Prostate gland (tissue), 2 donors: ENCODE results near the gene EFCAB5. TPM values are rescaled to one million over a fixed set of nuclear protein-coding genes. Genes with fewer than 3 reads are reported as not detected.
"Not testable (repeated sequence)": the region's sequence is repeated elsewhere in the genome, so short reads cannot be mapped to it uniquely, and the experiment has no call there.

Experiments used
- DNase-seq: peaks from one replicate; pipeline ENCODE4 v3.0.0-alpha.2; 2019; ENCODE audit warnings: low spot score
- H3K27ac ChIP-seq, 2 donors: fragments of 200-600 bp; sonication (generic); 2 replicates each; pipeline ENCODE4 v1.5.1; 2017 to 2019
- H3K27me3 ChIP-seq: fragments of 200-600 bp; sonication (generic); replicated peaks from 2 replicates; pipeline ENCODE4 v1.5.1; 2019; ENCODE audit not compliant: insufficient read depth
- H3K36me3 ChIP-seq, 2 donors: fragments of 200-600 bp; sonication (generic); 1 replicate in 1 of 2; 2 replicates in 1 of 2; pipeline versions ENCODE4 v1.5.1 to v1.8.1; 2017 to 2019
- H3K4me1 ChIP-seq: fragments of 200-600 bp; sonication (generic); replicated peaks from 2 replicates; pipeline ENCODE4 v1.5.1; 2019
- H3K4me3 ChIP-seq, 2 donors: fragments of 200-600 bp; sonication (generic); 2 replicates each; pipeline ENCODE4 v1.5.1; 2017 to 2019
- H3K9me3 ChIP-seq: fragments of 200-600 bp; sonication (generic); 2 replicates; pipeline ENCODE4 v1.5.1; 2017
- POLR2A ChIP-seq: fragments of 450-650 bp; IDR thresholded peaks from one replicate; pipeline ENCODE4 v1.6.1; 2016; ENCODE audit warnings: antibody characterized with exemption, mild to moderate bottlenecking
- POLR2AphosphoS5 ChIP-seq: sonication (generic); formaldehyde crosslinking; IDR thresholded peaks from one replicate; pipeline ENCODE4 v1.6.1; 2017; ENCODE audit warnings: antibody characterized with exemption
- WGBS: methylation state at CpG from one replicate; pipeline ENCODE4 v1.1.5; 2018; 5-methylcytosine and 5-hydroxymethylcytosine counted together
- intact Hi-C: fragments of 100-400 bp; cut with DNase I; formaldehyde crosslinking; loops from one replicate; pipeline ENCODE4 v1.14.2; 2022
- total RNA-seq, 2 donors: library from RNA; depleted of rRNA; stranded (reverse); fragments of >200 nt; gene quantifications; one replicate each; pipeline ENCODE4 v1.1.0, GENCODE V29; 2016
- TF ChIP-seq, protein P1 (sequence below), 4 experiments: fragments of 200-600 bp in 2 of 4; fragments of 450-650 bp in 2 of 4; sonication (generic) in 2 of 4; IDR thresholded peaks; 1 replicate in 3 of 4; 2 replicates in 1 of 4; pipeline ENCODE4 v1.5.1; 2016 to 2019; ENCODE audit warnings: antibody characterized with exemption in 4 of 4, mild to moderate bottlenecking in 2 of 4, moderate library complexity in 2 of 4

EFCAB5 gene
- total RNA-seq, result under 1 TPM in 1 of 2 donors, not detected in 1; 0.57 TPM

DNA sequence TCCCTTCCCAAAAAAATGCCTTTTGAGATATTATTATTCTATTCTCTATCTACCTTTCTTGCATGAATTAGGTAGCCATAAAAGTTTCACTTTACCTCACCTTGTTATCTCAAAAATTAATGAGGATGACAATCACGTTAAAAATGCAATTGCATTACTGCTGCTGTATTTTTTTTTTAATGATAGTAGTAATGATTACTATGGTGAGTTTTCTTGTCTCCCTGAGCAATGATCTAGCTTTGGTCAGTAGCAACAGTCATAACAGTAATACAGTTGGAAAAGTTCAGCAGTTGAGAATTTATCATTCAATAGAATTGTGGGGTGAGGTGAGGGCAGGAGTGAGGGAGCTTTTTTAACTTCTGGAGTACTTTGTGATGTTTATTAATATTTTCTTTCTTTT, at the start of gene EFCAB5:
Gene EFCAB5, plus strand, starts transcription at position 301 of the 400 bp plus-strand sequence. CDS start 163 bp downstream, outside the sequence.
- 43% methylated on average over 1 of the region's 1 CpG for WGBS
- H3K9me3 ChIP-seq, result no peaks in the 10 kb centered on the region

DNA sequence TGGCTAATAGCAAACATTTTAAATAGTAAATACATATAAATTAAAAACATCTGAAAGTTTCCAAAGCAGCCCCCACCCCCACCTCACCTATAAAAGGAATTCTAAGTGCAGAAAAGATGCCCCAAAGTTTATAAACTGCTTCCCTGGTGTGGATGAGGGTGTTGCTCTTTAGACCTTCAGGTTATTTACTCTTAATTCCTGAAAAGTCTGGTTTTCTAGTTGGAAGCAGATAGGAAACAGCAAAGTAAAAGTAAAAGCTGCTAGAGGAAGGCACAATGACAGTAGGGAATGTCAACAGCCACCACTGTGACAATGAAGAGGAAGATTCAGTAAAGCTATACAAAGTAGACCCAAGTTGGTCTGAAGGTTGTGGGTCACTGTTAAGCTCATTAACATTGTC, 49.2 kb upstream of the EFCAB5 start:
- TF ChIP-seq, protein P1, sequence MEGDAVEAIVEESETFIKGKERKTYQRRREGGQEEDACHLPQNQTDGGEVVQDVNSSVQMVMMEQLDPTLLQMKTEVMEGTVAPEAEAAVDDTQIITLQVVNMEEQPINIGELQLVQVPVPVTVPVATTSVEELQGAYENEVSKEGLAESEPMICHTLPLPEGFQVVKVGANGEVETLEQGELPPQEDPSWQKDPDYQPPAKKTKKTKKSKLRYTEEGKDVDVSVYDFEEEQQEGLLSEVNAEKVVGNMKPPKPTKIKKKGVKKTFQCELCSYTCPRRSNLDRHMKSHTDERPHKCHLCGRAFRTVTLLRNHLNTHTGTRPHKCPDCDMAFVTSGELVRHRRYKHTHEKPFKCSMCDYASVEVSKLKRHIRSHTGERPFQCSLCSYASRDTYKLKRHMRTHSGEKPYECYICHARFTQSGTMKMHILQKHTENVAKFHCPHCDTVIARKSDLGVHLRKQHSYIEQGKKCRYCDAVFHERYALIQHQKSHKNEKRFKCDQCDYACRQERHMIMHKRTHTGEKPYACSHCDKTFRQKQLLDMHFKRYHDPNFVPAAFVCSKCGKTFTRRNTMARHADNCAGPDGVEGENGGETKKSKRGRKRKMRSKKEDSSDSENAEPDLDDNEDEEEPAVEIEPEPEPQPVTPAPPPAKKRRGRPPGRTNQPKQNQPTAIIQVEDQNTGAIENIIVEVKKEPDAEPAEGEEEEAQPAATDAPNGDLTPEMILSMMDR (IDR thresholded peaks at IDR 0.05), result no peak
- no peak for TF ChIP-seq POLR2AphosphoS5
- no peak for TF ChIP-seq POLR2A
- no peak for DNase-seq
- H3K9me3 ChIP-seq, result no peaks in the 10 kb centered on the region
- H3K36me3 ChIP-seq, result no peaks in the 10 kb centered on the region
- no peak overlapping the region for H3K4me3 ChIP-seq
- no peaks in the 10 kb centered on the region for H3K27me3 ChIP-seq
- H3K4me1 ChIP-seq, result no peaks in the 10 kb centered on the region
- no peak overlapping the region for H3K27ac ChIP-seq
- intact Hi-C loops, result no loop called here

More for the DNA sequence above, at the start of gene EFCAB5:
- no peak within 1 kb of the TSS for H3K4me3 ChIP-seq
- TF ChIP-seq POLR2AphosphoS5 (no peak), POLR2A (no peak)
- TF ChIP-seq, protein P1 (IDR thresholded peaks at IDR 0.05), result no peak
- no peak within 1 kb of the TSS for H3K27ac ChIP-seq
- no peaks in the 10 kb centered on the region for H3K4me1 ChIP-seq
- intact Hi-C loops, result no loop called here
- no peaks in the 10 kb centered on the region for H3K36me3 ChIP-seq
- H3K27me3 ChIP-seq, result no peaks in the 10 kb centered on the region
- DNase-seq, result no peak

DNA sequence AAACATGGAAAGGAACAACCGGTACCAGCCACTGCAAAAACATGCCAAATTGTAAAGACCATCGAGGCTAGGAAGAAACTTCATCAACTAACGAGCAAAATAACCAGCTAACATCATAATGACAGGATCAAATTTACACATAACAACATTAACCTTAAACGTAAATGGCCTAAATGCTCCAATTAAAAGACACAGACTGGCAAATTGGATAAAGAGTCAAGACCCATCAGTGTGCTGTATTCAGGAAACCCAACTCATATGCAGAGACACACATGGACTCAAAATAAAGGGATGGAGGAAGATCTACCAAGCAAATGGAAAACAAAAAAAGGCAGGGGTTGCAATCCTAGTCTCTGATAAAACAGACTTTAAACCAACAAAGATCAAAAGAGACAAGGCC, 44.3 kb upstream of the EFCAB5 start:
- H3K4me1 ChIP-seq, H3K27me3 ChIP-seq, intact Hi-C loops, DNase-seq, H3K9me3 ChIP-seq, H3K4me3 ChIP-seq, H3K36me3 ChIP-seq, H3K27ac ChIP-seq: not testable (repeated sequence)
- WGBS, result 90% methylated on average over 4 of the region's 4 CpGs

DNA sequence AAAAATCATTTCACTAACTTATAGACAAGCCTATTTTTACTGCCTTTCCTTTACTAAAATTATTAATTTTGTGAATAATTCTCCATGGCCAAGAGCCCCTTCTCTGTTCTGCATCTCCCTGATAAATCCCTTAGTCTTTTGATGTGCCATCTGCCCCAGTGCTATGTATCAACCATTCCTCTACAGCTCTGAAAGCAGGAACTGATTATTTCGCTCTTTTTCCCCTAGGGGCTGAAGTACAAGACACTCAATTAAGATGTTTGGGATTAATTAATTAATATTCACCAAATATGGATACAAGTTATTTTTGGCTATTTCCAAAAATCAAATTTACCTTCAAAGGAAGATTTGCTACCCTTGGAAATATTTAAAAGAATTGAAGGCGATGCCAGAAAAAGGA, 38.0 kb upstream of the EFCAB5 start:
- intact Hi-C loops, result no loop called here
- H3K4me1 ChIP-seq, result no peaks in the 10 kb centered on the region
- H3K27me3 ChIP-seq, result no peaks in the 10 kb centered on the region
- no peaks in the 10 kb centered on the region for H3K36me3 ChIP-seq
- no peak for TF ChIP-seq POLR2A
- TF ChIP-seq POLR2AphosphoS5, result no peak
- TF ChIP-seq, protein P1 (IDR thresholded peaks at IDR 0.05), result no peak
- H3K4me3 ChIP-seq, result no peak overlapping the region
- no peaks in the 10 kb centered on the region for H3K9me3 ChIP-seq
- H3K27ac ChIP-seq, result no peak overlapping the region
- WGBS, result 97% methylated on average over 2 of the region's 2 CpGs
- no peak for DNase-seq

DNA sequence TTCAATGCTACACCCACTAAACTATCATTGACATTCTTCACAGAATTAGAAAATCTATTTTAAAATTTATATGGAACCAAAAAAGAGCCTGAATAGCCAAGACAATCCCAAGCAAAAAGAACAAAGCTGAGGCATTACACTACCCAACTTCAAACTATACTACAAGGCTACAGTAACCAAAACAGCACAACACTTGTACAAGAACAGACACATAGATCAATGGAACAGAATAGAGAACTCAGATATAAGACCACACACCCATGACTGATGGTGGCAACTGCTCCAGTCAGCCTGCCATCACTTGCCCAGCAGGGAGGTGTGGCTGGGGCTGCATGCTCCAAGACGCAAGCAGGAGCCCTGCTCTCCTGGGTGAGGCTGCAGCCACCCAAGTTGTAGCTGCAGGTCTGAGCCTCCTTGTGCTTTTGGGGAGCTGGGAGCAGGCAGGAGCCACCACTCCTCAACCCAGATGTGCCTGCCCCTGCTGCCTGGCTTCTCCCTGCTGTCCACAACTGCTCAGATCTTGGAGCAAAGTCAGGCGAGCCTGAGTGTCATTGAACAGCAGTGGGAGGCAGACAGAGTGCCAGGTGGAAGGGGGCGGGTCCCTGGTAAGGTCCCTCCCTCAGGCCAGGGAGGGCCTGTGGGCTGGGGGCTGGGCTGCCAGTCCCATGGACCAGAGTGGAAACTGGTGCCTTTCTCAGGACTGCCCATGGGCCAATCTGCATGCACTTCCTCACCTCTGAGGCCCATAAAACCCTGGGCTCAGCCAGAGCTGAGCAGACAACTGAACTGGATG, 36.2 kb upstream of the EFCAB5 start:
- 98% methylated on average over 3 of the region's 3 CpGs for WGBS

More for the DNA sequence above, 36.2 kb upstream of the EFCAB5 start:
- intact Hi-C loops, result no loop called here
- H3K9me3 ChIP-seq, result no peaks in the 10 kb centered on the region
- H3K27ac ChIP-seq, result no peak overlapping the region
- no peaks in the 10 kb centered on the region for H3K36me3 ChIP-seq
- no peaks in the 10 kb centered on the region for H3K27me3 ChIP-seq
- no peak for DNase-seq
- TF ChIP-seq, protein P1 (IDR thresholded peaks at IDR 0.05), result no peak
- TF ChIP-seq POLR2A, result no peak
- no peak for TF ChIP-seq POLR2AphosphoS5
- no peaks in the 10 kb centered on the region for H3K4me1 ChIP-seq
- no peak overlapping the region for H3K4me3 ChIP-seq
